ENCODE results near the gene FAM131A.

FAM131A gene, protein sequence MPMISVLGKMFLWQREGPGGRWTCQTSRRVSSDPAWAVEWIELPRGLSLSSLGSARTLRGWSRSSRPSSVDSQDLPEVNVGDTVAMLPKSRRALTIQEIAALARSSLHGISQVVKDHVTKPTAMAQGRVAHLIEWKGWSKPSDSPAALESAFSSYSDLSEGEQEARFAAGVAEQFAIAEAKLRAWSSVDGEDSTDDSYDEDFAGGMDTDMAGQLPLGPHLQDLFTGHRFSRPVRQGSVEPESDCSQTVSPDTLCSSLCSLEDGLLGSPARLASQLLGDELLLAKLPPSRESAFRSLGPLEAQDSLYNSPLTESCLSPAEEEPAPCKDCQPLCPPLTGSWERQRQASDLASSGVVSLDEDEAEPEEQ

GRCh38 chr3:184337399-184337714 is at the start of gene FAM131A:
FAM131A (plus strand) TSS chr3:184337600; CDS start chr3:184337631, 31 bp downstream.
- DNase-seq (ENCODE audit: extremely low read depth in 1 of 2, low read depth in 1 of 2) = no peak

DNA sequence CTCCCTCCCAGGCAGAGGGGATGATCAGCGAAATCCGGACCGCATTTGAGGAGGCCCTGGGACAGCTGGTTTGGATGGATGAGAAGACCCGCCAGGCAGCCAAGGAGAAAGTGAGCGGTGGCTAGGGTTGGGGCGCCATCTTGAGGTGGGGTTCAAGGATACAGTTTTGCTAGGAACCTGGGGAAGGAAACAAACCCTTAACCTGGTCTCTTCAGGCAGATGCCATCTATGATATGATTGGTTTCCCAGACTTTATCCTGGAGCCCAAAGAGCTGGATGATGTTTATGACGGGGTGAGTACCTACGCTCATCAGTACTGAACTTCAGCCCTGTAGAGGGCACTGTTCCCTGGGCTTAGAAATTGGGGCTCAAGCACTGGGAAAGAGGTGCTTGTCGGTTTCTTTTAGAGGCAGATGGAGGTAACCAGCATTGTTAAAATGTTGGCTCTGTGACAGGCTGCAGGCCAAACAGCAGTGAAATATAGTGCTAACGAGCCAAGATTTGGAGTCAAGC is 47.9 kb upstream of the FAM131A start:
- DNase-seq (ENCODE audit: extremely low read depth in 1 of 2, low read depth in 1 of 2) = peak in 1 of 2 donors; percentile 25

DNA sequence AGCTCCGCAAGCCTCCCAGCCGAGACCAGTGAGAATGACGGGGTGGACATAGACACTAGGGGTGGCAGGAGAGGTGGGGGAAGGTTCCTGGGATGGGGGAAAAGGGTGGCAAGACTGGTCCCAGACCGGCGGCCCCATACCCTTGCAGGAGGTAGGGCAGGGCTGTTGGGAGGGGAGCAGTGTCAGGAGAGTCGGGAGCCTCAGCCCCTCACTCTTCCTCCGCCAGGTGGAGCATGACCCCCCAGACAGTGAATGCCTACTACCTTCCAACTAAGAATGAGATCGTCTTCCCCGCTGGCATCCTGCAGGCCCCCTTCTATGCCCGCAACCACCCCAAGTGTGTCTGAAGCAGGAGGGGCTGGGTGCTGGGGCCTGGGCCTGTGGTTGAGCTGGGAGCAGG is 47.1 kb upstream of the FAM131A start:
- DNase-seq (ENCODE audit: extremely low read depth in 1 of 2, low read depth in 1 of 2) = no peak

DNA sequence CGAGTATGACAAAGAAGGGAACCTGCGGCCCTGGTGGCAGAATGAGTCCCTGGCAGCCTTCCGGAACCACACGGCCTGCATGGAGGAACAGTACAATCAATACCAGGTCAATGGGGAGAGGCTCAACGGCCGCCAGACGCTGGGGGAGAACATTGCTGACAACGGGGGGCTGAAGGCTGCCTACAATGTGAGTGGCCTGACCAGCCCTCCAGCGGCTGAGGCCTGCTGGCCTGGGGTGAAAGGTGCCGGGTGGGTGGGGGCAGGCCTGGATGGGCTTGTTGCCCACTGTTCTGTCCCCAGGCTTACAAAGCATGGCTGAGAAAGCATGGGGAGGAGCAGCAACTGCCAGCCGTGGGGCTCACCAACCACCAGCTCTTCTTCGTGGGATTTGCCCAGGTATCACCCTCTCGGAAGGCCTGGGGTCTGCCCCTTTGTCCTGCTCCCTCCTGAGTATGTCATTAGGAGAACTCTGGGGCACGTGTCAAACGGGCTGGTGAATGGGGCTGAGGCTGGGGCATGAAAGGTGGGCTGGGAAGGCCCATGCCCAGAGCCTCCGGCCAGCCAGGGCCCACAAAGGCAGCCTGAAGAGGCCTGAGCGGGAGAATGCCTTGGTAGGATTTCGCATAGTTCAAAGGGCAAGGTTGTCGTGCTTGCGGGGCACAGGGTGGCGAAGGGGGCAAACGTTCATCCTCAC is 46.2 kb upstream of the FAM131A start:
- no peak for DNase-seq (ENCODE audit: extremely low read depth in 1 of 2, low read depth in 1 of 2)

DNA sequence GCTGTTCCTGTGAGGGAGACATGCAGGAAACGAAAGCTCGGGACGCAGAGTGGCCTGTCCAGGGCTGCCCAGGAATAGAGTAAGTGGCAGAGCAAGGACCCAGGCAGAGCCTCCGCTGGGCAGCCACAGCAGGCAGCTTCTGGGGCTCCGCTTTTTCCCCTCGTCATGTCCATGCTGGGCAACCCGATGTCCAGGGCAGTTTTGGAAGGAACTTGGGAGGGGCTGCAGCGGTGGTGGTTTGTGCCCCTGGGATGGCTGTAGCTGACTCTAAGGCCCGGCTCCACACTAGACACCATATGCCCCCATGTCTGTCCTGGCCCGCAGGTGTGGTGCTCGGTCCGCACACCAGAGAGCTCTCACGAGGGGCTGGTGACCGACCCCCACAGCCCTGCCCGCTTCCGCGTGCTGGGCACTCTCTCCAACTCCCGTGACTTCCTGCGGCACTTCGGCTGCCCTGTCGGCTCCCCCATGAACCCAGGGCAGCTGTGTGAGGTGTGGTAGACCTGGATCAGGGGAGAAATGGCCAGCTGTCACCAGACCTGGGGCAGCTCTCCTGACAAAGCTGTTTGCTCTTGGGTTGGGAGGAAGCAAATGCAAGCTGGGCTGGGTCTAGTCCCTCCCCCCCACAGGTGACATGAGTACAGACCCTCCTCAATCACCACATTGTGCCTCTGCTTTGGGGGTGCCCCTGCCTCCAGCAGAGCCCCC is 45.5 kb upstream of the FAM131A start:
- no peak for DNase-seq (ENCODE audit: extremely low read depth in 1 of 2, low read depth in 1 of 2)

DNA sequence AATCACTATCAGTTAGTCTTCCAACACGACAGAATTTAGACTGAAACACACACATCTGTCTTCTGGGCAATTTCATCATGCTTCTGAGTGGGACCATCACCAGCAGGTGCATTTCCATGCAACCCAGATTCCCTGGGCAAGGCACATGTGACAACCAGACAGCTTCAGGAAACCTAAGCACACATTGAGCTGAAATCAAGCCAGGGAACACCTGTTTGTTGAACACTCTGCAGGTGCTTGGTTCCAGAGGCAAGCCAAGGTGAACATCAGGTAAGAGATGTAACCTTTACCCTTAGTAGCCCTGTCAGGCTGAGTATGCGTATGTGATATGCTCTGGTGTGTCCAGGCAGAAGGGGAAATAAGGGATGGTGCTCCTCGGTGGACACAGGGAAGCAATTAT is 41.6 kb upstream of the FAM131A start:
- no peak for DNase-seq (ENCODE audit: extremely low read depth in 1 of 2, low read depth in 1 of 2)

DNA sequence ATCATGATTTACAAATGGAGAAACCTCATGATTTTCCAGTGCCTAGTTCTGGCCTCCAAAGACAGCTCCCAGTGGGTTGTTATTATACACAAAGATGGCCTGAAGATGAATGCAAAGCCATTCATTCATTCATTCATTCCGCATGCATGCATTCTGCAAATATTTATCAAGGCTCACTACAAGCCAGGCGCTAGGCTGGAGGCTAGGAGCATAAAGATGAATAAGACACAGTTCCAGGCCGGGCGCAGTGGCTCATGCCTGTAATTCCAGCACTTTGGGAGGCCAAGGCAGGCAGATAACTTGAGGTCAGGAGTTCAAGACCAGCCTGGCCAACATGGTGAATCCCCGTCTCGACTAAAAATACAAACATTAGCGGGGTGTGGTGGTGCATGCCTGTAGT is 40.8 kb upstream of the FAM131A start:
- DNase-seq (ENCODE audit: extremely low read depth in 1 of 2, low read depth in 1 of 2) = no peak

- DNase-seq (ENCODE audit: extremely low read depth in 1 of 2, low read depth in 1 of 2) = peak; percentile 92 to 97
Observed at GRCh38 chr3:184298759-184299487, 38.5 kb upstream of the FAM131A start, which contains the start of gene PSMD2. PSMD2 (plus strand) TSS chr3:184299241; CDS start chr3:184299267, 26 bp downstream.

DNA sequence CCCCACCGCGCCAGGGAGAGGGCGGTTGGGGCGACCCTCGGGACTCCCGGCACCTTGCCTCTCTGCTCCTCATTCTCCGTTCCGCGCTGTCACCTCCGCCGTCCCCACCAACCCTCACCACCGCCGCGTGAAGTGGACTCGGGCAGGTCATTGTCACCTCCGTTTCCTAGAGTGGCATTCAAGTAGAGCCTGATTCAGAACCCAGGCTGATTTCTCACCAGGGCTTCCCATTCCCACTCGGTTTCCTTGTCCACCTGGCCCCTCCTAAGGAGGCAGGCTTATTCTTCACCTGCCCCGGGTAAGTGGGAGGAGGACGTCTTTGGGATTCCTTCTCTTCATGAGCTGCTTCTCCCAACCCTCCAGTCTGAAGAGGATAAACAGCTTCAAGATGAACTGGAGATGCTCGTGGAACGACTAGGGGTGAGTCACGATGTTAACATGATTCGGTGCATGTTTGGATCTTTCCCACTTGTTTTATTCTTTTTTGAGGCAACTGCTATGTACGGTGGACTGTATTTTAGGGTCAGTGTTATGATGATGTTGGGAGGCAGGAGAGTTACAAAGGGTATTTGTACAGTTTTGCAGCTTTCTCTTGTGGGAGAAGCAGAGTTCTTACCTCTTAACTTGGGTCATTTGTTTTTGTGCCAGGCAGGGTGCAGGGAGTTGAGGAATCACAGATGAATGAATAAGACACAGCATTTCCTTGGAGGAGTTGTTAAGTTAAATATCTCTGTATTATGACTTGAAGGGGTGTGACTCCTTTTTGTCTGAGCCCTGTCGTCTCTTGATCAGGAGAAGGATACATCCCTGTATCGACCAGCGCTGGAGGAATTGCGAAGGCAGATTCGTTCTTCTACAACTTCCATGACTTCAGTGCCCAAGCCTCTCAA is 37.7 kb upstream of the FAM131A start:
- DNase-seq (ENCODE audit: extremely low read depth in 1 of 2, low read depth in 1 of 2) = no peak

- no peak for DNase-seq (ENCODE audit: extremely low read depth in 1 of 2, low read depth in 1 of 2)
Observed at GRCh38 chr3:184300378-184300720, 37.1 kb upstream of the FAM131A start.

- DNase-seq (ENCODE audit: extremely low read depth in 1 of 2, low read depth in 1 of 2) = no peak
Observed at GRCh38 chr3:184305577-184305976, 31.8 kb upstream of the FAM131A start.

GRCh38 chr3:184306341-184306972 is 30.9 kb upstream of the FAM131A start:
- no peak for DNase-seq (ENCODE audit: extremely low read depth in 1 of 2, low read depth in 1 of 2)

DNA sequence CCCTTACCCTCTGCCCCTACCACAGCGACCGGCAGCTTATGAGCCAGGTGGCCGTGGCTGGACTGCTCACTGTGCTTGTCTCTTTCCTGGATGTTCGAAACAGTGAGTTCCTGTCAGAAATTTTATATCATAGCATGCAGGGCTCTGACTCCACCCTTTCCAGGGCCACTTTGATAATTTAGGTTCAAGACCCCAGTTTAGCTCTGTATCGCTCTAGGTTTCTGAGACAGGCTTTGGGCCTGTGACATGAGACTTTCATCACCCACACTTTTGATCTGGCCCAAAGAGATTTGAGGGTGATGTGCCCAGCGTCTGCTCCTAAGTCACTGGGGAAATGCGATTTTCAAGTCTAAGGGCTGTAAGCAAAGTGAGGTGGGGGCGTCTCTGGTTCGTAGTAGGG is 29.5 kb upstream of the FAM131A start:
- no peak for DNase-seq (ENCODE audit: extremely low read depth in 1 of 2, low read depth in 1 of 2)

DNA sequence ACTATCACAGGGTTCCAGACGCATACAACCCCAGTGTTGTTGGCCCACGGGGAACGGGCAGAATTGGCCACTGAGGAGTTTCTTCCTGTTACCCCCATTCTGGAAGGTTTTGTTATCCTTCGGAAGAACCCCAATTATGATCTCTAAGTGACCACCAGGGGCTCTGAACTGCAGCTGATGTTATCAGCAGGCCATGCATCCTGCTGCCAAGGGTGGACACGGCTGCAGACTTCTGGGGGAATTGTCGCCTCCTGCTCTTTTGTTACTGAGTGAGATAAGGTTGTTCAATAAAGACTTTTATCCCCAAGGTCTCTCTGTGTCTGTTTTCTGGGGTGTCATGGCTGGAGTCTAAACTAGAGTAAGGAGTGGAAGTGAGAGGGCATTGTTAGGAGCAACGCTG is 28.7 kb upstream of the FAM131A start:
- DNase-seq (ENCODE audit: extremely low read depth in 1 of 2, low read depth in 1 of 2) = no peak

- DNase-seq (ENCODE audit: extremely low read depth in 1 of 2, low read depth in 1 of 2) = no peak
Observed at GRCh38 chr3:184311633-184312032, 25.8 kb upstream of the FAM131A start.

- peak; percentile 78 to 90 for DNase-seq (ENCODE audit: extremely low read depth in 1 of 2, low read depth in 1 of 2)
Observed at GRCh38 chr3:184314363-184314699, 23.1 kb upstream of the FAM131A start, which contains the start of gene EIF4G1. EIF4G1 (plus strand) TSS chr3:184314606; CDS start chr3:184315797, 1,191 bp downstream.

DNA sequence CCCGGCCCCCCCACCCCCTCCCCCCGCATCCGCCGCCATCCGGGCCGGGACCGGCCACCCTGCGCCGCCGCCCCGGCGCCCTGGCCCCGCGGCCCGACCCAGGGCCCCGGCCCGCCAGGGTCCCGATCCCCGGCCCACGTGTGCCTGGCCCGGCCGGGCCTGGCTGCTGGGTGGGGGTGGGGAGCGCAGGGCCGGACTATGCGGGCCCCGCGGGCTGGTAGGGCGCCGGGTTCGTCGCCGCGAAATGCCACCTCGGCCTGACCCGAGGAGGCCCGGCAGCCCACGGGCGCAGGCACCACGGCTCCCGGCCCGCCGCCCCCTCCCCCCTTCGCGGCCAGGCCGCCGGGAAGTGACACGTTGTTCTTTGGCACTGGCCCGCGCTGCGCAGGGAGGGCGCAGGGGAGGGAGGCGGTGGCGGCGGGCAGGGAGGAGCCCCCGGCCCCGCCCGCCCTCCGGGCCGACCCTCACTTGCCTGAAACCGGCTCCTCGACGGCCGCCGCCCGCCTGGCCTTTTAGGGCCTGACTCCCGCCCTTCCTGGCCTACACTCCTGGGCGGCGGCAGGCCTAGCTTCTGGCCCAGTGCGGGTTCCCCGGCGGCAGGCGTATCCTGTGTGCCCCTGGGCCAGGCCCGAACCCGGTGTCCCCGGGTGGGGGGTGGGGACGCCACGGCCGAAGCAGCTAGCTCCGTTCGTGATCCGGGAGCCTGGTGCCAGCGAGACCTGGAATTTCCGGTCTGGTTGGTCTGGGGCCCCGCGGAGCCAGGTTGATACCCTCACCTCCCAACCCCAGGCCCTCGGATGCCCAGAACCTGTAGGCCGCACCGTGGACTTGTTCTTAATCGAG is 22.5 kb upstream of the FAM131A start:
- peak in 1 of 2 donors; percentile 49 for DNase-seq (ENCODE audit: extremely low read depth in 1 of 2, low read depth in 1 of 2)

GRCh38 chr3:184315543-184315867 is 21.9 kb upstream of the FAM131A start:
- DNase-seq (ENCODE audit: extremely low read depth in 1 of 2, low read depth in 1 of 2) = no peak
